Caco-2 (cell line): ENCODE results near the gene SPAAR. TPM values are rescaled to one million over a fixed set of nuclear protein-coding genes. Genes with fewer than 3 reads are reported as not detected.

Source experiments
- BruUV-seq: library from RNA; stranded (reverse); fragments of 400-500 nt; replicated peaks from 2 replicates; lab custom pipeline; 2021; lab: Mats Ljungman, UMichigan
- CTCF ChIA-PET: fragments of 300-600 bp; sonication (Branson Sonifier 250); formaldehyde crosslinking; loops from one replicate; lab custom pipeline; 2022; ENCODE audit warnings: antibody characterized with exemption; lab: Charles Lee
- POLR2A ChIA-PET: fragments of 300-600 bp; sonication (Branson Sonifier 250); formaldehyde crosslinking; loops from one replicate; lab custom pipeline; 2022; ENCODE audit warnings: antibody characterized with exemption; lab: Charles Lee
- DNase-seq, 2 experiments: peaks; one replicate each; pipeline versions ENCODE4 v3.0.0 to v3.0.0-alpha.2; 2020 to 2022
- H3K27me3 ChIP-seq: replicated peaks from 2 replicates; pipeline ENCODE4 v1.6.0; 2011; ENCODE audit warnings: low read length; ENCODE audit not compliant: control insufficient read depth, insufficient read depth
- H3K36me3 ChIP-seq: 2 replicates; pipeline ENCODE4 v1.5.1; 2011; ENCODE audit warnings: low read length; ENCODE audit not compliant: control insufficient read depth, insufficient read depth
- H3K4me1 ChIP-seq: fragments of 250-450 bp; sonication (Bioruptor Pico); 2 replicates; pipeline ENCODE4 v1.5.1; 2020; ENCODE audit warnings: mild to moderate bottlenecking
- H3K4me3 ChIP-seq: 2 replicates; pipeline ENCODE4 v1.5.1; 2011; ENCODE audit warnings: low read depth, mild to moderate bottlenecking, control low read depth, low read length
- H3K9me3 ChIP-seq: fragments of 250-450 bp; sonication (Bioruptor Pico); 2 replicates; pipeline ENCODE4 v1.5.1; 2020; ENCODE audit warnings: mild to moderate bottlenecking, moderate library complexity
- H3K27ac Mint-ChIP-seq: one replicate; pipeline ENCODE4 v1.8.0; 2022; ENCODE audit warnings: mixed read lengths; ENCODE audit not compliant: unreplicated experiment
- H3K27me3 Mint-ChIP-seq: one replicate; pipeline ENCODE4 v1.8.0; 2022; ENCODE audit warnings: mixed read lengths; ENCODE audit not compliant: insufficient read depth, unreplicated experiment
- H3K36me3 Mint-ChIP-seq: one replicate; pipeline ENCODE4 v1.8.0; 2022; ENCODE audit warnings: mild to moderate bottlenecking, mixed read lengths; ENCODE audit not compliant: insufficient read depth, unreplicated experiment
- H3K4me1 Mint-ChIP-seq: one replicate; pipeline ENCODE4 v1.8.0; 2022; ENCODE audit warnings: low read depth, mixed read lengths; ENCODE audit not compliant: unreplicated experiment
- H3K4me3 Mint-ChIP-seq: one replicate; pipeline ENCODE4 v1.8.0; 2022; ENCODE audit warnings: mild to moderate bottlenecking, moderate library complexity, mixed read lengths; ENCODE audit not compliant: unreplicated experiment
- H3K9me3 Mint-ChIP-seq: one replicate; pipeline ENCODE4 v1.8.0; 2022; ENCODE audit warnings: mixed read lengths; ENCODE audit not compliant: unreplicated experiment
- CTCF ChIP-seq, 2 experiments: fragments of 200-600 bp in 1 of 2; IDR thresholded peaks; 1 replicate in 1 of 2; 2 replicates in 1 of 2; pipeline versions ENCODE4 v1.5.1 to v1.8.0; 2011 to 2022; ENCODE audit warnings: antibody characterized with exemption in 1 of 2, control low read depth in 1 of 2, inconsistent platforms in 1 of 2, low read depth in 1 of 2, low read length in 1 of 2, mild to moderate bottlenecking in 1 of 2, moderate library complexity in 1 of 2; ENCODE audit not compliant: insufficient read depth in 1 of 2, severe bottlenecking in 1 of 2, unreplicated experiment in 1 of 2
- intact Hi-C: fragments of 100-400 bp; cut with micrococcal nuclease; formaldehyde crosslinking; loops from one replicate; pipeline ENCODE4 v1.10.0; 2022; ENCODE audit not compliant: unreplicated experiment
- total RNA-seq: library from RNA; stranded (reverse); gene quantifications from 2 replicates; pipeline ENCODE4 v1.2.3, GENCODE V29; 2022

The SPAAR gene
- total RNA-seq, 1 experiment from 2014 or later = not detected

GRCh38 chr9:35898337-35898736 lies 11.0 kb upstream of the SPAAR start:
- CTCF ChIA-PET = no interaction called here
- no peaks in the 10 kb centered on the region for H3K9me3 Mint-ChIP-seq
- BruUV-seq = no TSS peak

DNA sequence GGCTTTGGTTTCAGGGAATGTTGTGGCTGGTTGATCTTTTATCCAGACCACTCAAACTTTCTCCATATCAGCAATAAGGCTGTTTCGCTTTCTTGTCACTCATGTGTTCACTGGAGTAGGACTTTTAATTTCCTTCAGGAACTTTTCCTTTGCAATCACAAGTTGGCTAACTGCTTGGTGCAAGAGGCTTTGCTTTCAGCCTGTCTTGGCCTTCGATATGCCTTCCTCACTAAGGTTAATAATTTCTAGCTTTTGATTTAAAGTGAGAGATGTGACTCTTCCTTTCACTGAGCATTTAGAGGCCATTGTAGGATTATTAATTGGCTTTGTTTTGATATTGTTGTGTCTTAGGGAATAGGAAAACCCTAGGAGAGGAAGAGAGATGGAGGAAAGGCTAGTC lies 10.3 kb upstream of the SPAAR start:
- CTCF ChIA-PET = no interaction called here
- Mint-ChIP-seq H3K9me3 (no peaks in the 10 kb centered on the region), H3K4me3 (no peak overlapping the region), H3K27ac (no peak overlapping the region), H3K4me1 (peaks cover 11% of the 10 kb centered on the region), H3K27me3 (peaks cover 6% of the 10 kb centered on the region), H3K36me3 (no peaks in the 10 kb centered on the region)
- DNase-seq = no peak
- no peak for TF ChIP-seq CTCF (IDR thresholded peaks at IDR 0.05; ENCODE audit: insufficient read depth in 1 of 2, low read depth in 1 of 2, low read length in 1 of 2, severe bottlenecking in 1 of 2, unreplicated experiment in 1 of 2)
- intact Hi-C loops = no loop called here
- Histone ChIP-seq H3K4me3 (no peak overlapping the region), H3K9me3 (no peaks in the 10 kb centered on the region), H3K4me1 (no peaks in the 10 kb centered on the region; the same call in 1 of the 2 replicates), H3K36me3 (no peaks in the 10 kb centered on the region), H3K27me3 (no peaks in the 10 kb centered on the region)
- BruUV-seq = no TSS peak
- POLR2A ChIA-PET = no interaction called here

More at GRCh38 chr9:35898337-35898736, 11.0 kb upstream of the SPAAR start:
- no peak for DNase-seq
- no peaks in the 10 kb centered on the region for H3K27me3 ChIP-seq
- no peak overlapping the region for H3K27ac Mint-ChIP-seq
- H3K4me1 ChIP-seq = no peaks in the 10 kb centered on the region; the same call in 1 of the 2 replicates
- H3K4me1 Mint-ChIP-seq = peaks cover 11% of the 10 kb centered on the region
- no peaks in the 10 kb centered on the region for H3K36me3 ChIP-seq
- no peak overlapping the region for H3K4me3 Mint-ChIP-seq
- no peaks in the 10 kb centered on the region for H3K36me3 Mint-ChIP-seq
- intact Hi-C loops = no loop called here
- H3K4me3 ChIP-seq = no peak overlapping the region
- H3K27me3 Mint-ChIP-seq = peaks cover 9% of the 10 kb centered on the region
- H3K9me3 ChIP-seq = no peaks in the 10 kb centered on the region
- POLR2A ChIA-PET = no interaction called here
- no peak for TF ChIP-seq CTCF (IDR thresholded peaks at IDR 0.05; ENCODE audit: insufficient read depth in 1 of 2, low read depth in 1 of 2, low read length in 1 of 2, severe bottlenecking in 1 of 2, unreplicated experiment in 1 of 2)

- H3K9me3 ChIP-seq = no peaks in the 10 kb centered on the region
- intact Hi-C loops = loop anchor here (5.0 kb wide), 1 partner anchor 119 kb away; no protein-coding TSS in a partner anchor
- POLR2A ChIA-PET = interaction anchor here (0.8 kb wide), 1 partner anchor 42 kb away, joined by 7 read pairs; no protein-coding TSS in a partner anchor
- peaks cover 6% of the 10 kb centered on the region for H3K27me3 Mint-ChIP-seq
- TF ChIP-seq CTCF (IDR thresholded peaks at IDR 0.05; ENCODE audit: insufficient read depth in 1 of 2, low read depth in 1 of 2, low read length in 1 of 2, severe bottlenecking in 1 of 2, unreplicated experiment in 1 of 2) = peak; percentile 55 to 76
- no peaks in the 10 kb centered on the region for H3K27me3 ChIP-seq
- H3K36me3 ChIP-seq = no peaks in the 10 kb centered on the region
- peak overlapping the region; percentile 32 for H3K27ac Mint-ChIP-seq
- H3K4me1 Mint-ChIP-seq = peaks cover 11% of the 10 kb centered on the region
- CTCF ChIA-PET = interaction anchor here (0.6 to 2.5 kb wide), 9 partner anchors 15 to 120 kb away, joined by 3 to 39 read pairs (median 4); no protein-coding TSS in a partner anchor
- peak; percentile 58 to 71 for DNase-seq
- BruUV-seq = no TSS peak
- H3K36me3 Mint-ChIP-seq = no peaks in the 10 kb centered on the region
- no peak overlapping the region for H3K4me3 ChIP-seq
- H3K4me3 Mint-ChIP-seq = no peak overlapping the region
- no peaks in the 10 kb centered on the region for H3K9me3 Mint-ChIP-seq
- peaks cover 26% of the 10 kb centered on the region for H3K4me1 ChIP-seq
Observed at GRCh38 chr9:35903049-35903448, 6.2 kb upstream of the SPAAR start.
